HG03045 (cell line): ENCODE results near the gene FKBP8.

Source experiments
- ATAC-seq: cut with Tn5 transposase; IDR thresholded peaks from one replicate; pipeline ENCODE4 v1.9.1; 2021; ENCODE audit warnings: mild to moderate bottlenecking, moderate library complexity; ENCODE audit not compliant: unreplicated experiment

FKBP8 gene

DNA sequence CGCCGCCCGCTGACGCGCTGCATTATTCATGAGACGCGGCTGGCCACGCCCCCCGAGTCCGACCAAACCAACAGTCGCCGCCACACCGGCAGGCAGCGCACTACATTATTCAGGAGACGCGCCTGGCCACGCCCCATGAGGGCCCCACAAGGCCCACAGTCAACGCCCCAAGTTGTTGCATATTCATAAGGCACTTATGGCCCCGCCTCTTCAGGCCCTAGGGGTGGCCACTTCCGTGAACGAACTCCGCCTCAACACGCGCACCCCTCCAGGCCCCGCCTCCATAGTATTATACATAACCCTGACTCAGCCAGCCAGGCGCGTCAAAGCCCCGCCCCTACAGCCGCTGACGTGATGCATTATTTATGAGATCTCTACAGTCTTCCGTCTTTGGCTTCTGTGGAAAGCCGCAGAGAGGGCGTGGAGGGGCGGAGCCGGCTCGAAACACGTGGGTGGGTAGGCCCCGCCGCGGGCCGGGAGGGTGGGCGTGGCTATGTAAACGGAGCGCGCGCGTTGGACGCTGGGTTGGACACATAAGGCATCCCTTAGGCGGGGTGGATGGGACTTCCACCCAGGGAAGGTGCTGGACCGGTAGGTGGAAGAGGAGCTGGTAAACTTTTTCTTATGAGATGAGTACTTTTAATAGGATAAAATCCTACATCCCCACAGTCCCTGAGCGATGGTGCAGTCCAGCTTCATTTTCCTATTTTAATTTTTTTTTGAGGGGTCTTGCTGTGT lies 21.1 kb downstream of the FKBP8 start:
- ATAC-seq, result peak; percentile 83

DNA sequence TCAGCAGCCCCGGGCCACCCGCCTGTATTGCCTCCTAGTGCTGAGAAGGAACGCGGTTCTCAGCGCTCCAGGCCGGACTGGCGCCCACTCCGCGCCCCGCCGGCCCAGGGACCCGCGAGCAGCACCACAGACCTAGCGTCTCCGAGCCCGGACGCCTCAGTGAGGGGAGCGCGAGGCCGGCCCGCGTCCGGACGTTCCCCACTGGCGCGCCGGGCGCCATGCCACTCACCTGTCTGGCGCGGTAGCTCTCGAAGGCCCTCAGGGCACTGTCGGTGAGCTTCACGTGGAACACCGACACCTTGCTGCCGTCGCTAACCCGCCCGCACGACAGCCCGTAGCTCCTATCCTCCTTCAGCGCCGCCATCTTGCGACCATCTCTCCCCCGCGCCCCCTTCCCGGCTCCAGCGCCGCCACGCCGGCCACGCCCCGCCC lies 21.7 kb downstream of the FKBP8 start, which contains the start of gene ELL:
Gene ELL (minus strand): TSS at position 379 of the 432 bp plus-strand sequence. CDS start 15 bp downstream, at position 364.
- peak; percentile 5 for ATAC-seq

DNA sequence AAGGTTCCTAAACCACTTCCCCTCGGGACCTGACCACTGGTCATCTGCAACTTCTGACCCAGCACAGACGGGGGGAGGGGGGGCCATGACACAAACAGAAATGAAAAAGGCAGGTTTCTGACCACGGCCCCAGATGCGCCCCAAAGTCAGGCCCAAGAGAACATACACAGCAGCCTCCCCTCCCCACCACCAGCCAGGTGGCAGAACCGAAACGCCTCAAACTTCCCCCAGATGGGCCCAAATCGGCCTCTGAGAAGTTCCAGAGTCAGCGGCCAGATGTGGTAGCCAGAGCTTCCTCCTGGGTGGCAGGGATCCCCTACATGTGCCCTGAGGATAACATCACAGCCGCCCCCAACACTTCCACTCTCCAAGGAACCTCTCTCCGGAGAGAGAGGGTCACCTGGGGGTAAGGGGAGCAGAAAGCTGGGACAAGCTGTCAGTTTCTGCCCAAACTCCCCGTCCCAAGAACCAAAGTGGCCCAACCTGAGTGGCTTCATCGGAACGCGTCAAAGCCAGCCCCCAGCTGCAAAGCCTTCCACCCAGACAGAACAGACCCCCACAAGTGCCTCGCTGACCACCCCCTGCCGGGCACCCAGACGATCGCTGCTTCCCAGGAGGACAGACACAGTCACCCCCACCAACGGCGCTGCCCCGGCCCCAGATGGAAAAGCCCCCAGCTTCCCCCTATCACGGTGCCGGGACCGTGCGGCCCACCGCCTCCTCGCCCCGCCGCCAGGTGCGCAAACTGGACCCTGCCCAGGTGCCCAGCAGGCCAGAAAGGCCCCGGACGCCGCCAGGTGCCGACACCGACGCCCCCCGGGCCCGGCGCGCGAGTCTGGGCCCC lies 22.3 kb downstream of the FKBP8 start:
- no peak for ATAC-seq

DNA sequence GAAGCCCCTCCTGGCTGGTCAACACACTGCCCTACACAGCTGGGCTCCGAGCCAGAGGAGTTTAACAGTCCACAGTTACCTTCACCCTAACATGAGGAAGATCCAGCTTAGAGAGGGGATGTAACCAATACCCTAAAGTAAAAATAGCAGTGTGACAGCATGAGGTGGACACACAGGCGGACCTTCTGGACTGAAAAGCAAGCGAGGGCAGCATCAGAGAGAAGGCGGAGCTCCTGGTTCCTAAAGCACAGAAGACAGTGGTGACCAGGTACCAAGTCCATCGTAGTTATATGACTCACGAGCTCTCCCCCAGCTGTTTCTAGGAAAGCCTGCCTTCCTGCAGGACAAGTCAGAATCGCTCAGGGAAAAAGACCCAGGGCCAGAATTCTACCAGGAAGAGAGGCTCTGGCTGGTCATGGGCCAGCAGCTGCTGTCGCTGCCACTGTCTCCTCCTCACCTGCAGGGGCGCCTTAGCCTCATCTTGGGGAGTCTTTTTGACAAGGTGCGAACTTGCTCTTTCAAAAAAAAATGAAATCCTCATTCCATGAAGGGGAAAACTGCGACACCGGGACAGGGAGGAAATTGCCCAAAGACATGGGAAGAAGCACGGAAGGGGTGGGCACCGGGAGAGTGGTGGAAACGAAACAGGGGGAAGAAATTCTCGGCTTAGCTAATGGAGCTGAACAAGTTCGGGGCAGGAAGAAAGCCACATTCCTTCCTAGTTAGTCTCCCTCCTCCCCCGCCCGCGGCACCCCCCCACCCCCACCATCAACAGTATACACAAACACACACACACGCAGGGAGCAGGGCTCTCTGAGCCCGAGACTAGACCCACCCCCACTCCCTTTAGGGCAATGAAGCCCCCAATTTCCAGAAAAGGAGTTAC lies 23.2 kb downstream of the FKBP8 start:
- no peak for ATAC-seq

DNA sequence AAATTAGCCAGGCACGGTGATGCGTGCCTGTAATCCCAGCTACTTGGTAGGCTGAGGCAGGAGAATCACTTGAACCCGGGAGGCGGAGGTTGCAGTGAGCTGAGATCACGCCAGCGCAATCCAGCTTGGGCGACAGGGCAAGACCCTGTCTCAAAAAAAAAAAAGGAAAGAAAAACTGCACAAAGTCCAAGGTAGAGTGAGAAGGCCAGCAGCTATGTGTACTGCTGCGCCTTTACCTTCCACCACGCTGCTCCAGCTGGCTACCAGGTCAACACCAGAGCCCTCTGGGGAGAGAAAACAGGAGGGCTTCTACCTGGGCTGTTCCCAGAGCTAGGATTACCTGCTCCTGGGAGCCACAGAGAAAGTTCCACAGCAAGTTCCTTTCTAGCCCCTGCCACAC lies 24.7 kb downstream of the FKBP8 start:
- ATAC-seq, result no peak

DNA sequence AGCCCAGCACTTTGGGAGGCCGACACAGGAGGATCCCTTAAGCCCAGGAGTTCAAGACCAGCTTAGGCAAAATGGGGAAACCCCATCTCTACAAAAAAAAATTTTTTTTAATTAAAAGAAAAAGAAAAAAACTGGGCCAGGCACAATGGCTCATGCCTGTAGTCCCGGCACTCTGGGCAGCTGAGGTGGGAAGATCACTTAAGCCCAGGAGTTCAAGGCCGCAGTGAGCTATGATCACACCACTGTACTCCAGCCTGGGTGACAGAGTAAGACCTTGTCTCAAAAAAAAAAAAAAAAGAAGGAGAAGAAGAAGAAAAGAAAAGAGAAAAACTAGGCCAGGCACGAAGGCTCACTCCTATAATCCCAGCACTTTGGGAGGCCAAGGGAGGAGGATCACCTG lies 25.8 kb downstream of the FKBP8 start:
- no peak for ATAC-seq

DNA sequence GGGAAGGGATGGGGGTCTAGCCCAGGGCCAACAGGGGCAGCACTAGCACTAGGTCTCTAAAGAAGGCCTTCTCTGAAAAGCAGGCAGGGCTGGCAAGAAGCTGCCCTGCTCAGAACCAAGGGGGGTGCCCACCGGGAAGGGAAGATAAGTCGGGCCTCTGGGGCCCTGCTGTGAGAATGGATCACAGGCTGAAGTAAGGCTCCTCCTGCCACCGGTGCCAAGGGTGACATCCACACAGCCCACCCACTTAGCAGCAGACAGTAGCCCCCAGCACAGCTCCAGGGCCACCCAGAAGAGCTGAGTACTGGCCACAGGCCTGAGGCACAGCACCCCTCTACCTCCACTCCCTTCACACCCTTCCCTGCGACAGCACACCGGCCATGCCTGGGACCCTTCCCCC lies 27.4 kb downstream of the FKBP8 start:
- ATAC-seq, result no peak

DNA sequence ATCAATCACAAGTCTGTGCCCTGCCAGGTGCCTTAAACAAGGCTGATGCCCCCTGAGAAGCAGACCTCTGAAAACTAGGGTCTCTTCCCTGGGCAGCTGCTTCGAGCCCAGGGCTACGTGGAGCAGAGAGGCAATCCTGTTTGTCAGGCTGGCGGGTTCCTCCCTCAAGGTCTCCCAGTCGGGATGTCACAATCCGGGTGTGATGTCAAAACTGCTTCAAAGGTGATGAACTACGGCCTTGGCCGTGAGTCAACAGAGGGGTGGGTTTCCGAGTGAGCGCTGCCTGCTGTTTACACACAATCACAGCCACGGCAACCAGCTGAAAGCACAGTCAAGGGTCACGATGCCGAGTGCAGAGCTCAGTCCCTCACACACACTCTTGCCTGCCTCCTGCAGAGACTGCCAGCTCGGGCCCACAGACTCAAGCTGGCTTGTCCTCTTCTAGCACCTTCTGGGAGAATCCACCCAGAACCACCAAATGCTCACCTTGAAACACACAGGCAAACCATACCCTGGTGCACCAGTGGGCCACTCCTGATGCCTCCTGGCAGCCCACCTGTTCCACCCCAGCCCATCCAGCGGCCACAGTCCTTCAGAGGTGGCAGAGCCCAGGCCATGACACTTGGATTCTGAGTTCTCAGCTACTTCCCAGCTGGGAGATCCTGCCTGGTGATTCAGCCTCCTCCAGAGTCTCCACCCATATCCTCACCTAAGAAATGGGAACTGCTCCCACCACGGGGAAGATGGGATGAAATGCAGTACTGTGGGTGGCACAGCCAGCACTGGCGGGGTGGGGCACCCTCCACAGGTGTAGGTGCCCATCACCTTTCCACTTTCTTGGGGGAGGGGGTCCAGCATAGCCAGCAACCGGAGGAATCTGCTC lies 28.3 kb downstream of the FKBP8 start:
- no peak for ATAC-seq

DNA sequence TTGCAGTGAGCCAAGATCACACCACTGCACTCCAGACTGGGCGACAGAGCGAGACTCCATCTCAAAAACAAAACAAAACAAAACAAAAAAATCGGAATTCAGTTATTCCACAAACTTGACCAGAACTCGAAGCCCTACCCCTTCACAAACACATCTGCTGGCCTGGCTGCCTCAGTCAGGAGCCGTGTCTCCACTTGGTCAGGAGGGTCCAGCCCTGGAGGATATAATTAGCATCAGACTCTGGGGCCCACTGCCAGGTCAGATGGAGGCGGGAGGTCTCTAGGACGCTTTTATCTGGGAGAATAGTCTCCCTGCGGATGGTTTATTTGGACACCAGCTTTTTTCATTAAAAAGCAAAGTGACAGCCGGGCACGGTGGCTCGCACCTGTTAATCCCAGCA lies 29.5 kb downstream of the FKBP8 start:
- no peak for ATAC-seq

DNA sequence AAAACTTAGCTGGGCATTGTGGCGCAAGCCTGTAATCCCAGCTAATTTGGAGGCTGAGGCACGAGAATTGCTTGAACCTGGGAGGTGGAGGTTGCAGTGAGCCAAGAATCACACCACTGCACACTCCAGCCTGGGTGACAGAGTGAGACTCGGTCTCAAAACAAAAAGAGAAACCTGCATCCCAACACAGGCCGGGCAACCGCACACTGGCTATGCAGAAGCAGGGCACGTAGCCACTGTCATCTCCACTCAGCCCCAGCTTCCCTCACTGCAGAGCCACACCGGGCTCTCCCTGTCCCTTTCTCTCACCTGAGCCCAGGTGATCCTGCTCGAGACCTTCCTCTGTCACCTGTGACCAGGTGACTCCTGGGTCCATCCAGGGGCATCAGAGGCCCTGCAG lies 33.2 kb downstream of the FKBP8 start:
- ATAC-seq, result no peak

DNA sequence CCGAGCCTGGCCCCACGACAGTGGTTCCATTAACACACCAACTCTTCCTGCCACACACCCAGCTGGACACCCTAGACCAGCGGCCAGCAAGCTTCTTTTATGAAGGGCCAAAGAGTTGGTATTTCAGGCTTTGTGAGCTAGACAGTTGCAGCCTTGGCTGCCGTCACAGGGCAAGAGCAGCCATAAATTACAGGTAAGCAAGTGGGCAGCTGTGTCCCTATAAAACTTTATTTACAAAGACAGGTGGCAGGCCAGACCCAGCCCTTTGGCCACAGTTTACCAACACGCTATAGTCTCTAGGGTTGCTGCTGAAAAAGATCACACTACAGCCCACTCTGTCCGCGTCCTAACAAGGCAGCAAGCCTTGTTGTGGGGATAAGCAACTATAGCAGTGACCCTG lies 34.8 kb downstream of the FKBP8 start:
- ATAC-seq, result no peak

DNA sequence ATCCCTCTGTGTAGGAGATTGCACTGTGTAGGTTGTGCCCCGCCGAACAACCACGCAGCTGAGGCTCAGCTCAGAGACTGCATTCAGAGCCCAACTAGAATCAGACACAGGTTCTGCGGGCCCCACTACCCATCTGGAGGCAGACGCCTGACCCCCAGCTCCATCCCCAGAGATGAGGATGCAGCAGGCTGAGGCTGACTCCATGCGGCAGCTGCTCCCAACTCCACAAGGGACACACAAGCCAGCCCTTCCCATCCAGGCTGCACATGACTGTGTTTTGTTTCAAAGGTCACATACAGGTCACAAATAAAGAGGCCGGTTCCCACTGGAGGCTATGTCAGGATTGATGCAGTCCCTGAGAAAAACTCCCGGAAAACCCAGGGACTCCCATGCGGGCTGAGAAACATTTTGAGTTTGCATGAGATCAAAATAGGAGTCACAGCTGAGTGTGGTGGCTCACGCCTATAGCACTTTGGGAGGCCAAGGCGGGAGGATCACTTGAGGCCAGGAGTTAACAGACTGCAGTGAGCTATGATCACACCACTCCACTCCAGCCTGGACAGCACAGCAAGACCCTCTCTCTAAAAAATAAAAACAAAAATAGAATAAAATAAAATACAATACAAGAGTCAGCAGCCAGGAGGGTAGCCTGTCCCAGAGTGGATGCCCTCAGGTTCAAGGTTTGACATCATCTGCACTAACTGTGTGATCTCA lies 35.5 kb downstream of the FKBP8 start:
- ATAC-seq, result no peak

DNA sequence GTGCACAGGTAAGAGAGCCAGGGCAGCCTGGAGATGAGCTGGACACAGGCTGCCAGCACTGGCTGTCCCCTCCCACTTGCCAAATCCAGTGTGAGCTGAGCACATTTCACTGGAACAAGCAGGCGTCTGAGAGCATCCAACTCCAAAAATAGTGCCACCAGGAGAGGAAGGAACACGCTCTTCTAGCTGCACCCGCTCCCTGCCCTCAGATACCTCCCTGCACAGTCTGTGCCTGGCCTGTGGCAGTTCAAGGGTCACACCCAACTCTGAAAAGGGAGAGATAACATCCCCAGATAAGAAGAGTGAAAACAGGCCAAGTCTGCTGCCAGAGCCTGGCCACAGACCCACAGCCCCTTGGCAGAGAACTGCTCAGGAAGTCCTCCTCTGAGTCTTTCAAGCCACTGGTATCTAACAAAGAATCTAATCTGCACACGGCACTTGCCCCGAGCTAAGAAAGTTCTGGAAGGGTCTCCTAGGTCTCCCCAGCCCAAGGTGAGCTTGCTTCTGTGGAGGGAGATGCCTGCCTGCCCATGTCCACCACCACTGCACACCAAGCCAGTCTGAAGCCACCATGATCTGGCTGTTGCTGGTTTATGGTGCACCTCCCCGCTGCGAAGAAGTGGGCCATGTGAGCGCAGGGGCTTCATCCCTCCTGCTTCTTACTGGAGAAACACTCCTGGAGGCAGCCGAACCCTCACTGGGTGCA lies 36.2 kb downstream of the FKBP8 start:
- no peak for ATAC-seq

DNA sequence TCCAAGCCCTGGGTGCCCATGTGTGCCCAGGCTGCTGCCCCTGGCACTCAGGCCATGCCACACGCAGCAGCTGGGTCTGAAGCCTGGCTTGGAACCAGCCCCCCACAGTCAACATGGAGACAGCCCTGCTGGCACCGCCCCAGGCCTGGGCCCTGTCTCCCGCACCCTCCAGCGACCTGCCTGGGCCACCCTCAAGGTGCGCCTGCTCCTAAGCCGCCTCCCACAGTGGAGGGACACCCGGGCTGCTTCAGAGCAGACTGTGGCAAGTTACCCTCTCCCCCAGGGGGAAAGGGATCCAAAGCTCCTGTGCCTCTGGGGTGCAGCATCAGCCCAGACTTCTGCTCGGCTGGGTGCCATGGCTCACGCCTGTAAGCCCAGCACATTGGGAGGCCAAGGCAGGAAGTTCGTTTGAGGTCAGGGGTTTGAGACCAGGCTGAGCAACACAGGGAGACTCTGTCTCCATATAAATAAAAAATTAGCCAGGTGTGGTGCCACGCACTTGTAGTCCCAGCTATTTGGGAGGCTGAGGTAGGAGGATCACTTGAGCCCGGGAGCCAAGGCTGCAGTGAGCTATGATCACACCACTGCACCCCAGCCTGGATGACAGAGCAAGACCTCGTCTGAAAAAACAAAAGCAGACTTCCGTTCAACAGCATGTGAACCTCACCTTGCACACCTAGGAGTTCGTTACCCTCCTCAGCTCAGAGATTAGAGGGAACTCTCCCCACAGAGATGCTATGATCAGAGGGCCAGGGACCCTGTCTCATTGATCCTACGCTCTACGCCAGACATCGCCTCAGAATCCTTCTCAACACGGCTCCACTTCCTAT lies 37.1 kb downstream of the FKBP8 start:
- ATAC-seq, result no peak

DNA sequence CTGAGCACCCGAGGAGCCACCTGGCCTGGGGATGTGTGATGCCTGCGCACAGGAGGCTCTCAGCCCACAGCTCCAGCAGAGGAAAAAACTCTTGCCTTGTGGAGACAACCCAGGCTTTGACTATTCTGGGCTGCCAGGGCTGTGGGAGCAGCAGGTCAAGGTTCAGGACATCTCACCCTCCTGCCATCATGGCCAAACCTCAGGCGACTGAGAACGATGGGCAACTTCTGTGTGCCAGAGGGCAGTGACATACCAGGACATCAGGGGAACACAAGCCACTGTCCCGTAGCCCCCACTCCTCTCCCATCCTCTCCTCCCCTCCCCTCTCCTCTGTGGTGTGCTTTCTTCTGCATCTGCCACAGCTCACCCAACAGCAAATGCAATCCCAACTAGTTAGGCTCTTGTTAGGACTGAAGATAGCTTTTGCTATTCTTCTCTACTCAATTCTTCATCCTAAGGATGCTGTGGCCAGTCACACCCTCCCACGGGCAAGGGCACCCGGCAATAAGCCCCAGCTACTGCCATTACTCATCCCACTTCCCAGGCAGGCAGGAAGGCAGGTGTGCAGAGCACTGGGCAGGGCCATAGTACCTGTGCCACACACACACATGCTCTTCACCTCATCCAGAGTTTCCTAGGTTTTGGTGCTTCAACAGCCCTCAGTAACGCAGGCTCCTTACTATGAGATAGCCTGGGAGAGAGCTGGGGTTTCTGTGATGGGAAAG lies 38.3 kb downstream of the FKBP8 start:
- no peak for ATAC-seq

DNA sequence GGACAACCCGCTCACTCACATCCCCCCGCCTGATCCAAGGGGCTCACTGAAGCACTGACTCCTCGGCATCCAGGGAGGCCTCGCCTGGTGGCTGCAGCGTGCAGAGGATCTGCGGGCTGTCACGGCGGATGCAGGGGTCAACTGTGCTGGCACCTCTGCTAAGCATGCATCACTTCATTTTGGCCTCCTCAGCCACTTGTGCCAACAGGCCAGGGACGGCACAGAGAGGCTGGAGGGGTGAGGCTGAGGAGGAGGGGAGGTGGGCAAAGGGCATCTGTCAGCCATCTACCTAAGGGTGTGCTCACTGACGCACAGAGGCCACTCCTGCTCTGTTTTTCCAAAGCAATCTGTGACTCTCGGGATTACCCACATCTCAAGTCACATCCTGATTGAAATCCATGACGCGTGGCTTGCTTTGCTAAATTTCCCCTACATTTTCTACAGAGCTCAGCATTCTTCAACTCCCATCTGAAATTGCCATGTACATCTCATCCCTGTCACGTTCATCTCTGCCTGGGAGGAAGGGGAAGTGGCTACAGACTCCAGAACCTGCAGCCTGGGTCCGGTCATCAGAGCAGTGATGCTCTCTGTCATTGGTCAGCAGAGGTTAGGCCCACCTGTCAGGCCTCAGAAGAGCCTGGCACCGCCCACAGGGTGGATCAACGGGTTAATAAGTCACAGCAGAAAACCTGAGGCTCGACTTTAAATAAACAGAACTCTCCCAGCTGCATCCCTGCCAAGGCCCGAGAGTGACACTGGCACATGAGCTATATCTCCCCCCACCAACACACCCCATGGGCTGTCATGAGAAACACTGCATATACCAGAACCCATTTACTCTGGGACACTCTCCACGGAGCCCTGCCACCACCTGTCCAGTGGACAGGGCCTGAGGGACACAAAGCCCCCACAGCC lies 39.1 kb downstream of the FKBP8 start:
- ATAC-seq, result no peak
